H1 (cell line): ENCODE results near the gene COMP. TPM values are rescaled to one million over a fixed set of nuclear protein-coding genes. Genes with fewer than 3 reads are reported as not detected.

Source experiments
- ATF2 ChIP-seq: IDR thresholded peaks from 2 replicates; pipeline ENCODE4 v1.6.1; 2012; ENCODE audit warnings: low read length, inconsistent platforms
- CBX5 ChIP-seq: fragments of 300-800, 300-1000 bp; sonication (generic); IDR thresholded peaks from 2 replicates; pipeline ENCODE4 v1.7.1; 2016; ENCODE audit warnings: antibody characterized with exemption, low read length, low read depth
- MAFK ChIP-seq: IDR thresholded peaks from 2 replicates; pipeline ENCODE4 v1.6.1; 2012; ENCODE audit warnings: low read depth, mild to moderate bottlenecking, improper control_type of control experiment, low read length
- RFX5 ChIP-seq: IDR thresholded peaks from 2 replicates; pipeline ENCODE4 v1.6.1; 2011; ENCODE audit warnings: low read depth, low read length, improper control_type of control experiment, borderline replicate concordance
- SIX5 ChIP-seq: IDR thresholded peaks from 2 replicates; pipeline ENCODE4 v1.6.1; 2011; ENCODE audit warnings: mild to moderate bottlenecking, low read depth, low read length
- SP1 ChIP-seq: IDR thresholded peaks from 2 replicates; pipeline ENCODE4 v1.6.1; 2011; ENCODE audit warnings: low read depth, low read length
- TEAD4 ChIP-seq: IDR thresholded peaks from 2 replicates; pipeline ENCODE4 v1.6.1; 2012; ENCODE audit warnings: low read depth, low read length, inconsistent platforms, mixed read lengths
- USF2 ChIP-seq: IDR thresholded peaks from 2 replicates; pipeline ENCODE4 v1.6.1; 2011; ENCODE audit warnings: low read length, improper control_type of control experiment
- polyA plus RNA-seq, 7 experiments: library from polyadenylated mRNA; depleted of rRNA in 3 of 7; stranded (reverse) in 5 of 7; unstranded in 2 of 7; fragments of >200 nt in 5 of 7; fragments of 200-250 nt in 2 of 7; gene quantifications; 1 replicate in 5 of 7; 2 replicates in 1 of 7; 4 replicates in 1 of 7; pipeline versions ENCODE4 v1.2.1 to v1.2.3, GENCODE V29; 2011 to 2013; ENCODE audit warnings: missing spikeins in 2 of 7, mixed read lengths in 2 of 7
- total RNA-seq: library from RNA; stranded (reverse); fragmentation: NEBNext Ultra II Directional; extraction: Animal tissue kit (Norgen Biotek cat#: 25700); gene quantifications from 2 replicates; pipeline ENCODE4 v1.2.1, GENCODE V29; 2021

COMP gene
- total and polyA plus RNA-seq, 2 of the 8 experiments (the other 6 are each of a cell fraction or from before 2014, with no cell fraction given) = 0.17 TPM

GRCh38 chr19:18839465-18840287 lies 48.6 kb upstream of the COMP start (continued):
- TF ChIP-seq ATF2 (no peak), MAFK (no peak), CBX5 (no peak), SIX5 (no peak), SP1 (no peak), USF2 (no peak), RFX5 (no peak), TEAD4 (no peak)
